HG02759 (cell line): ENCODE measurements around the gene SLC7A14.

Experiments
- ATAC-seq: cut with Tn5 transposase; IDR thresholded peaks from one replicate; pipeline ENCODE4 v1.9.1; 2021; ENCODE audit warnings: mild to moderate bottlenecking, moderate library complexity; ENCODE audit not compliant: unreplicated experiment

SLC7A14 gene

GRCh38 chr3:170539897-170540296 lies 46.0 kb downstream of the SLC7A14 start:
- ATAC-seq = no peak

DNA sequence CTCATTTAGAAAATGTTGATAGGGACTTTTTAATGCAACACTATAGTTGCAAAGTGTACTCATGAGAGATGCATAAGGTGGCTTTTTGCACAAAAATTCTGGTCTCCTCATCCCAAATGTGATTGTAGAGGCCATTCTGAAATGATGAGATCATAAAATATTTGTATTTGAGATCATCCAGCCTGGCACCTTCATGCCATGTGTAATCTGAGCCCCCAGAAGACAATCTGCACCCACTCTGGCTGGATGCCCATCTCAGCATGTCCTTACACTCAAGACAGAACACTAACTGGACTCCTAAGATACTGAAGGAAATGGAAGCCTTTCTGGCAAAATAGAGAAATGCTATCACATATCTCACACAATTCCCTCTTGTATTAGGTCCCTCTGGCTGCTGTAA lies 49.2 kb downstream of the SLC7A14 start:
- no peak for ATAC-seq

DNA sequence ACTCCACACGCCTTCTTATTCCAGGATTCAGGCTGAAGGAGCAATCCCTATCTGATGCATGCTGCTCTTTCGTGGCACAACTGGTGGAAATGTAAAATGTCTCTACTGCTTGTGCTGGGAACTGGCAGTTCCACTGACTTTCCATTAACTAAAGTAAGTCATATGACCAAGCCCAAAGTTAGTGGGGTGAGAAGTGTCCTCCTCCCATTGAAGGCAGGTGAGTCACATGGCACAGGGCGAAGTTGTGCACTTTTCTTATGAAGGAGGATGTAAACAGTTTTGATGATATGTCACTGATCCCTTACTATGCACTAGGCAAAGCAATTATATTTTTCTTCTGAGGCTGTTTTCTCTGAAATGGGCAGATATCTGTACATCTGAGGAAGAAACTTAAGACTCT lies 51.6 kb downstream of the SLC7A14 start:
- no peak for ATAC-seq

- ATAC-seq = no peak
These were observed 53.3 kb downstream of the SLC7A14 start for GRCh38 chr3:170532573-170532972.

- ATAC-seq = no peak
These were observed 54.1 kb downstream of the SLC7A14 start for GRCh38 chr3:170531657-170532335.

DNA sequence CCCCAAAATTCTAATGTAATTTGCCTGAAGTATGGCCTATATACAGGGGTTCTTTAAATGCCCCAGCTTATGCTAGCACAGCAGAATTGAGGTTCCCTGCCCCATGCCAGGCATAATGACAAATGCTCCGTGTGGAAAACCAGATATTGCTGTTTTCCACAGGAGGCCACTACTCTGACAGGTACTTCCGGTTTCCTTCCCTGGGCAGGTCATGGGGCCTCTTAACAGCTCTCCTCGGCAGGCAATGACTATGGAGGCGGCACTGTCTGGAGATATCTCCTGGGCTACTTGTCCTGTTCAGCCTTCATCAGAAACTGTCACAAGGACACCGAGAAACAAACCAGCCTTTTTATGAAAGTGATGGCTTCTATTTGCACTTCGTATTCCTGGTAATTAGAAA lies 54.8 kb downstream of the SLC7A14 start:
- no peak for ATAC-seq

DNA sequence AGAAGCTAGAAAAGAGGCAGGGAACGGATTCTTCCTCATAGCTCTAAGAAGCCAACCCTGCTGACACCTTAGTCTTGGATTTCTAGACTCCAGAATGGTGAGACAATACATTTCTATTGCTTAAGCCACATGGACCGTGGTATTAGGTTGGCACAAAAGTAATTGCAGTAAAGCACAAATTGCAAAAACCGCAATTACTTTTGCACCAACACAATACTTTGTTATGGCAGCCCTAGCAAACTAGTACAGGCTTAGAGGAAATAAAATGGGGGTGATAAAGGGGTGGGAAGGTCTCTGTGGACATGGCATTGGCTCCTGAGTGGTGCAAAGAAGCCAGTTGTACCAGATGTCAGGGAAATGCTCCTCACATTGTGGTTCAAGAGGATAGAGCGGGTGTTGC lies 56.0 kb downstream of the SLC7A14 start:
- ATAC-seq = no peak

DNA sequence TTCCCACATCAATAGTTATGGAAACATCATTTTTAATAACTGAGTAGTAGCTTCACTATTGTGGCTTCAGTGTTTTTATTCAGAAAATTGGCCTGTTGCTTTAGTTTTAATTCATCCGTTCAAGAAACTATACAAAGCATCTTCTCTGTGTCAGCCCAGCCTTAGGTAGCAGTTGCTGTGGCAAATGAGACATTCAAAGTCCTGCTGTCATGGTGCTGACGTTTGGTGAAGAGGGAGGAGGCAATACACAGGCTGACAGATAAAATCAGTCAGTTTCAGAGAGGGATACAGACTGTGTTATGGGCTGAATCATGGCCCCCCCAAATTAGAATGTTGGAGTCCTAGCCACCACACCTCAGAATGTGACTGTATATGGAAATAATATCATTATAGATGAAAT lies 56.5 kb downstream of the SLC7A14 start:
- no peak for ATAC-seq

- ATAC-seq = no peak
These were observed 57.1 kb downstream of the SLC7A14 start for GRCh38 chr3:170528726-170529125.

DNA sequence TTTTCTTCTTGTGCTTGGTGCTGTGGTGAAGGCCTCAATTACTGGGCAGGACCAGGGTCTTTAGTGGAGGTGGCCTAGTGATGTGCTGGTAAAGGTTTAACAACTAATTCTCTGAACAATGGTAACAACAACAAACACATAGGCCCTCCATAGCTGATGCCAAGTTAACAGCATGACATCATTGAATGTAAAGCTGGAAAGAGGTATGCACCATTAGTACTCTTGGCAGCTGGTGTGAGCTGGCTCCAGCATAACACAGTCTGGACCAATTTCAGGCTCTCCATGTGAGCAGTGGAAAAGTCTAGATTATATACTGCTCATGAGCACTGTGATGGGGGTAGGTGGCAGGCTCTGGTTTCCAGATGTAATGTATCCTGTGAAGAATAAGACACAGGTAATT lies 61.8 kb downstream of the SLC7A14 start:
- no peak for ATAC-seq

DNA sequence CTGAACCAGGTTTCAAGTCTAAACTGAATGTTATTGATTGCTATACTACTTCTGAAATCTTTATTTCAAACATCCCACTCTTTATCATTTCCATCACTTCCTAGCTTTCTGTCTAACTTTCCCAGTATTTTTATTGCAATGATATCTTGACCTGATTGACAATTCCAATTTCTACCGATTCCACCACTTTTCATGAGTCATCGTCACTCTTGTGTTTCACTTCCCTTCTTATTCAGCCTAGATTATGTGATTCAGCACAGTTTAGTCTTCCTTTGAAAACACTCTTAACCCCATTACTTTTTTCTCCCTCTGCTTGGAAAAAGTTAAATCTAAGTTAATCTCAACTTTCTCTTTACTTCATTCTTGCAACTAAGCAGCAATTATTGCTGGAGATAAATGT lies 62.6 kb downstream of the SLC7A14 start:
- no peak for ATAC-seq

DNA sequence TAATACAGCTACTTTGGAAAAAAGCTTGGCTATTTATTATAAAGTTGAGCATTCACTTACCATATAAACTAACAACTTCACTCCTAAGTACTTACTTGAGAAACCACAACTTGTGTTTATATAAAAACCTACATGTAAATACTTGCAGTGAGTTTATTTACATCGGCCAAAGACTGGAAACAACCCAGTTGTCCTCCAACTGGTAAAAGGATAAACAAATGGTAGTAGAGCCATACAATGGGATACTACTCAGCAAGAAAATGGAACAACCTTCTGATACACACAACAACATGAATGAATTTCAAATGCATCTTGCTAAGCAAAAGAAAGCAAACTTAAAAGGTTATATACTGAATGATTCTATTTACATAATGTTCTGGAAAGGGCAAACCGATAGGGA lies 63.7 kb downstream of the SLC7A14 start:
- no peak for ATAC-seq

DNA sequence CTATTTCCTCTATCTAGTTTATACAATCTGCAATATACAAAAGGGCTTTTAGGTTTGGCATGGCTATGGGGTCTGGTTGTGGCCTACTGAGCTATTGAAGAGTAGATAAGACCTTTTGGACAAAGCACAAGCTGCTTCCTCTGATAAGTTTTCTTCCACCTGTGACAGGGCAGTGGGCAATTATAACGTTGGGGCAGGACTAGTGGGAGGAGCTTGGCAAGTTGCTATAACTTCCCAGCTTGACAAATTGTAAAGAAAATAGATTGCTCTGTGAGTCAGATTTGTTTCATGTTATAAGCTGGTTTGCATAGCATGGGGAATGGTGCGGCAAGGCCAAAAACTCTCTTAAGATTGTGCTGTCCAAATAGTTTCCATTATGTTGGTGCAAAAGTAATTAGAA lies 64.9 kb downstream of the SLC7A14 start:
- ATAC-seq = no peak

DNA sequence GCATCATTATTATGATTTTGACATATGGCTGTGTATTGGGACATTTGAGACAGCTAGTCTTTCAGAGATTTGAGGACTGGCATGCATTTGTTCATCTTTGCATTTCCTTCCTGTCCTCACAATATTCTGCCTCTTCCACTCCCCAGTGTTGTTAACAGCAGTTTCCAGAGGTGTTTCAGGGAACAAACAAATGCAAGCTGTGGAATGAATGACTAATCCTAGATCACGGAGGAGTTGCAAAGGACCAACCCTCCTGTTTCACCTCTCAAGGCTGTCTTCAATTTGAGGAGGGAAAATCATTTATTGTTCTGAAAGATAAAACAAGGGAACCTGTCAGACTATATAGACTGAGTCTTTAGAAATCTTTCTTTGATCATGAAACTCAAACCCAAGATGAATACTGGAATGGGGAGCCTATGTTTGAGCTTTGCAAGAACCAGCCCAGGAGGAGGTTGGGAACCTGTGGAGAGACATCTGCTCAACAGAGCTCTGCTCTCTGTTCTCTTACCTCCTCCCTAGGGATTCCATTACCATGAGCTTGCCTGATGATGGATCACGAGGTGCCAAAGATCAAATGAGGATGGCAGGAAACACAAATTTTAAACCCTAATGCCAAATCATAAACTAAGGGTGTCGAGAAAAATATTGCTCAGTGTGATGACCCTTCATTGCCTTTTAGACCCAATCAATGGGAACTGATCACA lies 68.5 kb downstream of the SLC7A14 start:
- no peak for ATAC-seq

- no peak for ATAC-seq
These were observed 72.2 kb downstream of the SLC7A14 start for GRCh38 chr3:170513642-170514041.

- ATAC-seq = no peak
These were observed 74.5 kb downstream of the SLC7A14 start for GRCh38 chr3:170511371-170511770.

DNA sequence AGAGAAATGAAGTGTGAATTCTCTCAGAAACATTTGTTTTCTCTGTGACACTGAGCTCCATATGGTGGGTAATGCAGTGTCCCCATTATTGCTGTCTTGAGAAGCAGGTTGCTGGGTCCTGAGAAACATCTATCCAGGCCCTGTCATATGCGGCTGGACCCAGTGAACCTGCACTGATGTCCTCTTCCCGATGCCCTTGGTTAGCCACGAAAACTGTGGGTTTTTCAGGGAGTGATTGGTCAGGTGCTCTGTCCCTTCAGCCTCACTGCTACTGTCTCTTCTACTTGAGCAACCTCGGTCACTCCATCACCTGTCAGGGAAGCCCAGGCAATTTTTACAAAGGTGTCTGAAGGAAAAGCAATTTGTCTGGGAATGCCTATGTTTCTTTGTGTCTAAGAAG lies 77.0 kb downstream of the SLC7A14 start:
- no peak for ATAC-seq

DNA sequence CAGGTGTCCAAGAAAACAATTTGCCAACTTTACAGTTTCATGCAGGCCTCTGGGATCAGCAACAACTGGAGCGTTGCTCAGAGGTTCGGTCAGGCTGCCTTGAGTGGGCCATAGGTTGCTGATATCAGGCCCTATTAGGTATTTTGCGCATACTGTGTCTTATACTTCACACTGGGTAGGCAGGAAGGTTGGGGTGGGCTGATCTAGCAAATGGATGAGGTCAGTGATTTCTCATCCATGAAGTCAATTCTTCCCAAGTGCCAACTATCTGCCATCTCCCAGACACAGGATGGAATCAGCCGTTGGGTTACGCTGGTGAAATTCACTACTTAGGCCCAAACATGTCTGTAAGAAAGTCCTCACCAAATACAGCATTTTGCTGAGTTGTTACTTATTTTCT lies 77.6 kb downstream of the SLC7A14 start:
- no peak for ATAC-seq

DNA sequence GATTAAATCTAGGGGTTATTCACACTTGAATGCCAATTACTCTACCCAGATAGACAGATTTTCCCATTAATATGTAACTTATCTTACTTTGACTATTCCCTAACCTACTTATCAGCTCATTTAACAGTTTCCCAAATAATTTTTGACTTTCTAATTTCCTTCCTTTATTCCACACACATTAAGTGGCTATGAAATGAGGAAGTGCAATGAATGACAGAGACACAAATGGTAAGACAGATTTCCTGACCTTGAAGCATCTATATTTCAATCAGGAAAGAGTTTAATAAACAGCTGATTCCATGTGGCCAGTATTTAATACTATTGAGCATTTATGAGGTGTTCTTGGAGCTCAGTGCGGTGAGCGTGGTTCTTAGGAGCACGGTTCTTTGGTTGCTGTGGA lies 78.8 kb downstream of the SLC7A14 start:
- no peak for ATAC-seq

GRCh38 chr3:170506556-170506955 lies 79.3 kb downstream of the SLC7A14 start:
- ATAC-seq = no peak

- ATAC-seq = no peak
These were observed 83.6 kb downstream of the SLC7A14 start for GRCh38 chr3:170502297-170502696.

GRCh38 chr3:170500995-170501394 lies 84.9 kb downstream of the SLC7A14 start:
- ATAC-seq = no peak

DNA sequence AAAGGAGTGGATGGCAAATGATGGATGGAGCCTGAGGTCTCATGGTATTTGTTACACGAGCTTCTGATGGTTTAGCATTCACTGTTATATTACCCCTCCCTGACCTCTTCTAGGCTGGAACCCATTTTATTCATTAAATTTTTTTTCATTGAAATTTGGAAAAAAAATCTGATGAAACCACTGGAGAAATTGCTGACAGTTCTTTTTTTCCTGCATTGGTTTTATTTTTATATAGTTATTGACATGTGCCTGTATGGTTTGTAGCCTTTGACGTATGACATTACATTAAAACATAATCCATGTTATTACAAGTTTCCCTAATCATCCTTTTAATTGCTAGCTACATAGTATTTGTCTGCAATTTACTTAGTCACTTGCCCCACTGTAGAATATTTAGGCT lies 85.4 kb downstream of the SLC7A14 start:
- ATAC-seq = no peak
